GM20000 (cell line): ENCODE results near the gene RNF114.
A peak's percentile ranks its signal among the peaks of the same experiment; 100 is the strongest.

ENCODE experiments used
- DNase-seq: peaks from one replicate; pipeline ENCODE4 v3.0.0; 2012; ENCODE audit warnings: low spot score
- CTCF ChIP-seq: IDR thresholded peaks from 2 replicates; pipeline ENCODE4 v1.5.1; 2012; ENCODE audit warnings: mild to moderate bottlenecking, control low read depth; ENCODE audit errors: extremely low read depth, missing control alignments

The RNF114 gene

DNA sequence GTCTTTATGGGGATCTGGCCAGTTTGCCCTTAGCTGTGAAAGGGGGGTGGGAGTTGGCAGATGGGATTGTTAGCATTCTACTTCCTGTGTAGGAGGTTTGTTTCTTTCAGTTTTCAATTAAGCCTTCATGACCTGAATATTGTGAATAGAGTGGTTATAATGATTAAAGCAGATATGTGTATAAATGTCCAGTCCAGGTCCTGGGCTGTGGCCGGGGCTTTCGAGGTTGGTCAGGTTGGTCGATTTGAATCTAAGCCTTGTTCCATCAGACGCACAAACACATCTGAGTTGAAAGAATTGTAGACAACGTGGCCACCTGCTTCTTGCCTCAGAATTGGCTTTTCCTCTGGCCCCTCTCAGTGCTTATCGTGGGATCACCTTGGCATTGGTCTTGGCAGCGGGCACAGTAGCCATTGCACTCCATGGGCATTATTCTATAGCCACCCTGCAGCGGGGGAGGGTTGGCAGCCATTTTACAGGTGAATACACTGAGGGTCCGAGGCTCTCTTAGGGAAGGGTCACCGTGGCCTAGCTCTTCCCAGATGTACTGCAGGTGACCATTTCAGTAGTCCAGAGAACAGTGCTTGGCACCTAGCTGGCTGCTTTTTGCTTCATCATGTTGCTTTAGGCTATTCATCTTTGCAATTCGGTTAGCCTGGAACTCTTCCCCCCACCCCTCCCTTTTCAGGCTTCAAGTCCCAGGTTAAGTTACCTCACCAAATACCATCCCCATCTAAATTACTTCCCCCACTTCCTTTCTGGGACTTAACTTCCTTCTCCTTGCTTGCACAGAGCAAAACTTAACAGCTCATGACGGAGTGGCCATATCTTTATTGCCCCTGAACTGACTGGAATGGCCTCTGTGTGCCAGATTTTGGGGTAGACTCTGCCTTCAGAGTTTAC lies 1.1 kb downstream of the RNF114 start:
- DNase-seq: peak; percentile 43
- TF ChIP-seq CTCF: no peak

GRCh38 chr20:49938173-49939163 lies 2.3 kb downstream of the RNF114 start:
- no peak for TF ChIP-seq CTCF
- DNase-seq: no peak

- TF ChIP-seq CTCF: no peak
- no peak for DNase-seq
Measured at GRCh38 chr20:49941456-49941855, 5.3 kb downstream of the RNF114 start.

- no peak for DNase-seq
- no peak for TF ChIP-seq CTCF
Measured at GRCh38 chr20:49942303-49942702, 6.1 kb downstream of the RNF114 start.

DNA sequence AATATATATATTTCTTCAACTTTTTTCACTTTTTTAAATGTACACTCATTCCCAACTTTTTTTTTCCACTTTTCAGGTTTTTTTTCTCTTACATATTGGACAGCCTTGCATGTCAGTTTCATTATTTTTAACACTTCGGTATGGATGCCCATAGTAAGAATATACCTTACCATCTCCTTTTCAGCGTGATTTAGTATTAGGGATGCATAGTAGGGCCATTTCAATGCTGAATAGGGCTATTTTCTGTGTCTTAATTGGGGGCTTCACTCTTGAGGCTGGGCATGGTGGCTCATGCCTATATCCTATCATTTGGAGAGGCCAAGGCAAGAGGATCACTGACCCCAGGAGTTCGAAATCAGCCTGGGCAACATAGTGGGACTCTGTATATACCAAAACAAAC lies 6.7 kb downstream of the RNF114 start:
- no peak for DNase-seq
- TF ChIP-seq CTCF: no peak

DNA sequence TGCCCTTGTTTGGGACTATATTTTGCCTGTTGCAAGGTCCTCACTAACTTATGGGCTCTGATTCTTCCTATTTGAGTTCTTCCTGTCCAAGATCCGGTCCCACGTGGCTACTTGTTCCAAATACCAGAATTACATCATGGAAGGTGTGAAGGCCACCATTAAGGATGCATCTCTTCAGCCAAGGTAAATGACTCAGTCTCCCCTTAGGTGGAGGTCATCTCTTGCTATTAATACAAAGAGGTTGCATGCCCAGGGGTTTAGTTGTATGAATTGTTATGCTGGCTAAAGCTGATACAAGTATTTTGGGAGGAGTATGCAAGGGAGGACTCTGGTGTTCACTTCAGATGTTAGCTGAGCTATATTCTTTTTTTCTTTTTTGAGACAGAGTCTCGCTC lies 9.1 kb downstream of the RNF114 start:
- TF ChIP-seq CTCF: no peak
- DNase-seq: no peak
